GM13976 (cell line): ENCODE results near the gene RXYLT1.

Experiments
- DNase-seq: peaks from one replicate; pipeline ENCODE4 v3.0.0; 2012; ENCODE audit warnings: low spot score
- CTCF ChIP-seq: IDR thresholded peaks from 2 replicates; pipeline ENCODE4 v1.5.1; 2012; ENCODE audit warnings: borderline replicate concordance, mild to moderate bottlenecking; ENCODE audit not compliant: insufficient read depth; ENCODE audit errors: extremely low read depth, missing control alignments, control extremely low read depth
- in situ Hi-C: fragments of 300-500 bp; cut with MboI; formaldehyde crosslinking; loops from one replicate; pipeline ENCODE4 v1.12.0; 2022; ENCODE audit warnings: low sequenced_read_pairs, mixed read lengths, inconsistent platforms; ENCODE audit not compliant: unreplicated experiment

The RXYLT1 gene

GRCh38 chr12:63804746-63805145, 25.0 kb downstream of the RXYLT1 start:
- in situ Hi-C loops, result no loop called here
- no peak for DNase-seq
- no peak for TF ChIP-seq CTCF

- no peak for DNase-seq
- in situ Hi-C loops, result no loop called here
Measured at GRCh38 chr12:63805704-63806672, 26.3 kb downstream of the RXYLT1 start.

GRCh38 chr12:63808631-63809030, 28.9 kb downstream of the RXYLT1 start:
- in situ Hi-C loops, result no loop called here
- DNase-seq, result no peak
- TF ChIP-seq CTCF, result no peak

More at GRCh38 chr12:63805704-63806672, 26.3 kb downstream of the RXYLT1 start:
- no peak for TF ChIP-seq CTCF

GRCh38 chr12:63809566-63809965, 29.9 kb downstream of the RXYLT1 start:
- in situ Hi-C loops, result no loop called here
- TF ChIP-seq CTCF, result no peak
- DNase-seq, result no peak

GRCh38 chr12:63811334-63811733, 31.6 kb downstream of the RXYLT1 start:
- no peak for TF ChIP-seq CTCF
- DNase-seq, result no peak
- in situ Hi-C loops, result no loop called here

GRCh38 chr12:63811755-63812154, 32.0 kb downstream of the RXYLT1 start:
- DNase-seq, result no peak
- TF ChIP-seq CTCF, result no peak
- in situ Hi-C loops, result no loop called here
